ENCODE data around the gene DYNLL2.

- TF ChIP-seq EZH2phosphoT487 (IDR thresholded peaks at IDR 0.05; ENCODE audit: insufficient read depth, low read depth) (no peak), EZH2 (IDR thresholded peaks at IDR 0.05; ENCODE audit: insufficient read depth, poor library complexity, severe bottlenecking) (no peak)
These were observed 24.1 kb downstream of the DYNLL2 start for GRCh38 chr17:58107306-58107705.

Measured in GM23248 (cell line).